Dedifferentiated amniotic fluid mesenchymal stem cell (primary cell): ENCODE results near the gene CACNB1.

Experiments
- DNase-seq: peaks from one replicate; pipeline ENCODE4 v3.0.0-alpha.2; 2016; ENCODE audit errors: extremely low spot score

Gene CACNB1

GRCh38 chr17:39225959-39226683, 28.7 kb upstream of the CACNB1 start:
- DNase-seq, result no peak

- no peak for DNase-seq
Measured at GRCh38 chr17:39225308-39225958, 28.0 kb upstream of the CACNB1 start, which contains the start of gene STAC2. Gene STAC2 (minus strand): TSS chr17:39225945. CDS start chr17:39225502, 443 bp downstream.

GRCh38 chr17:39224778-39225307, 27.4 kb upstream of the CACNB1 start:
- DNase-seq, result no peak

GRCh38 chr17:39223907-39224777, 26.7 kb upstream of the CACNB1 start:
- DNase-seq, result no peak

- DNase-seq, result no peak
Measured at GRCh38 chr17:39222866-39223834, 25.7 kb upstream of the CACNB1 start.

- no peak for DNase-seq
Measured at GRCh38 chr17:39222151-39222550, 24.7 kb upstream of the CACNB1 start.

GRCh38 chr17:39221572-39221971, 24.1 kb upstream of the CACNB1 start:
- DNase-seq, result no peak

- DNase-seq, result no peak
Measured at GRCh38 chr17:39219647-39220154, 22.2 kb upstream of the CACNB1 start.

GRCh38 chr17:39218906-39219305, 21.4 kb upstream of the CACNB1 start:
- DNase-seq, result no peak

- DNase-seq, result no peak
Measured at GRCh38 chr17:39217734-39218369, 20.4 kb upstream of the CACNB1 start.

- no peak for DNase-seq
Measured at GRCh38 chr17:39213852-39214251, 16.4 kb upstream of the CACNB1 start.

GRCh38 chr17:39212841-39213480, 15.5 kb upstream of the CACNB1 start:
- no peak for DNase-seq

GRCh38 chr17:39212195-39212810, 14.8 kb upstream of the CACNB1 start:
- no peak for DNase-seq

GRCh38 chr17:39210093-39210434, 12.6 kb upstream of the CACNB1 start:
- DNase-seq, result no peak

- peak; percentile 22 for DNase-seq
Measured at GRCh38 chr17:39209317-39210092, 12.0 kb upstream of the CACNB1 start.

GRCh38 chr17:39208893-39209292, 11.4 kb upstream of the CACNB1 start:
- no peak for DNase-seq

- no peak for DNase-seq
Measured at GRCh38 chr17:39208136-39208535, 10.7 kb upstream of the CACNB1 start.

- no peak for DNase-seq
Measured at GRCh38 chr17:39205112-39205526, 7.7 kb upstream of the CACNB1 start.

- DNase-seq, result no peak
Measured at GRCh38 chr17:39204245-39204644, 6.8 kb upstream of the CACNB1 start.
